ENCODE data around the gene PPFIA2.

PPFIA2 gene

DNA sequence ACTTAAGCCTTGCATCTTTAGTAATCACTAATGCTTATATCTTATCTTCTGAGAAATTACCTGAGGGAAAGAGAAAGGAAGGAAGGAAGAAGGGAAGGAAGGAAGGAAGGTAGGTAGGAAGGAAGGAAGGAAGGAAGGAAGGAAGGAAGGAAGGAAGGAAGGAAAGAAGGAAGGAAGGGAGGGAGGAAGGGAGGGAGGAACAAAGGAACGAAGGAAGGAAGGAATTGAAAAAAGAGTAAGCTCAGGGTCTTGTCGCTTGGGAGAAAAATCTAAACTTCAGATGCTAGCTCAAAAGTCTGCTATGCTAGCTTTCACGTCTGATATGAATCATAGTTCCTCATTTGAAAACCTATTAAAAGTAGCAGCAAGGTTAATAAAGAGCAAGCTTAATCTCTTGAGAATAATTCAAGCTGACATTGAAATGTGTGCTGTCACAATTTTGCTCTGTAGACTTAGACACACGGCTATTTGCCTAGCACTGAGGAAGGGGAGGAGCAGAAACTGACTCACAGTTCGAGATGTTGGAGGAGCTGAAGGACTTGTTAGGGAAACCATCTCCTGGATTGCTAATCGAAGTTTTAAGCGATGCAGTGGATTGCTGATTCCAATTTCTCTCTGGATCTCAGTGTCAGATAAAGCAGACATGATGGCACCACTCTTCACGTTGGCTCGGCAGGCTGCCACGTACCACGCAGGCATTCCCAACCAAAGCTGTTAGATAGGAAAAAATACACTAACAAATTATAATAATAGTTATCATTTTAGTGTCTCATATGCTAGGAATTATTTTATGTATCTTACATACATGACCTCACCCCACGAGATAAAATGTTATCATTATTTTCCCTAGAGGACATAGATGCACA is 464.6 kb downstream of the PPFIA2 start:
- H4K20me1 ChIP-seq (ENCODE audit: insufficient read depth) = no peaks in the 10 kb centered on the region

DNA sequence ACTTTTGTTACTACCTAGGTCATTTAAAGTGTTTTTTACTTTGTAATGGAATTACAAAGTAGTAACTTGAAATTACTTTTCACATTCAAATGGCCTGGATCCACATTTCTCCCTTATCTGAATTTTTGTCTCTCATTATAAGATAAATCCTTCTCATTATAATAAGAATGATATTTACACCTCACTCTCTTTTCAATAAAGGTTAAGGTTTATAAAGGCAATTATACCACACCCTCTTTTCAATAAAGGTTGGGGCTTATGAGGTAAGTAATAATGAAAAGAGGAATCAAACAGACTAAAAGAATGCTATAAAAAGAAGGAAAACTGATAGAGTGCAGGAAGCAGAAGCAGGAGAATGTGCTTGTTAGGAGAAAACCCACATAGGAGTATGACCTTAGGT is 470.5 kb downstream of the PPFIA2 start:
- TF ChIP-seq, protein P1, sequence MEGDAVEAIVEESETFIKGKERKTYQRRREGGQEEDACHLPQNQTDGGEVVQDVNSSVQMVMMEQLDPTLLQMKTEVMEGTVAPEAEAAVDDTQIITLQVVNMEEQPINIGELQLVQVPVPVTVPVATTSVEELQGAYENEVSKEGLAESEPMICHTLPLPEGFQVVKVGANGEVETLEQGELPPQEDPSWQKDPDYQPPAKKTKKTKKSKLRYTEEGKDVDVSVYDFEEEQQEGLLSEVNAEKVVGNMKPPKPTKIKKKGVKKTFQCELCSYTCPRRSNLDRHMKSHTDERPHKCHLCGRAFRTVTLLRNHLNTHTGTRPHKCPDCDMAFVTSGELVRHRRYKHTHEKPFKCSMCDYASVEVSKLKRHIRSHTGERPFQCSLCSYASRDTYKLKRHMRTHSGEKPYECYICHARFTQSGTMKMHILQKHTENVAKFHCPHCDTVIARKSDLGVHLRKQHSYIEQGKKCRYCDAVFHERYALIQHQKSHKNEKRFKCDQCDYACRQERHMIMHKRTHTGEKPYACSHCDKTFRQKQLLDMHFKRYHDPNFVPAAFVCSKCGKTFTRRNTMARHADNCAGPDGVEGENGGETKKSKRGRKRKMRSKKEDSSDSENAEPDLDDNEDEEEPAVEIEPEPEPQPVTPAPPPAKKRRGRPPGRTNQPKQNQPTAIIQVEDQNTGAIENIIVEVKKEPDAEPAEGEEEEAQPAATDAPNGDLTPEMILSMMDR (conservative IDR thresholded peaks at IDR 0.05; ENCODE audit: low read depth, low read length) = no peak

More for the DNA sequence above, 464.6 kb downstream of the PPFIA2 start:
- Histone ChIP-seq H3K36me3 (ENCODE audit: insufficient read depth) (no peaks in the 10 kb centered on the region), H3K9ac (no peak overlapping the region), H3K27ac (no peak overlapping the region), H3K4me2 (no peak overlapping the region), H3K4me3 (IDR thresholded peaks at IDR 0.05; ENCODE audit: insufficient read depth, low read depth, low read length) (no peak overlapping the region), H3K4me1 (ENCODE audit: low read depth, poor library complexity, severe bottlenecking) (no peaks in the 10 kb centered on the region), H3K79me2 (ENCODE audit: insufficient read depth, low read depth) (no peaks in the 10 kb centered on the region), H2AFZ (ENCODE audit: low read depth) (no peak overlapping the region), H3K27me3 (ENCODE audit: insufficient read depth, low read depth) (no peaks in the 10 kb centered on the region)
- TF ChIP-seq, protein P1 (conservative IDR thresholded peaks at IDR 0.05; ENCODE audit: low read depth, low read length) = no peak

DNA sequence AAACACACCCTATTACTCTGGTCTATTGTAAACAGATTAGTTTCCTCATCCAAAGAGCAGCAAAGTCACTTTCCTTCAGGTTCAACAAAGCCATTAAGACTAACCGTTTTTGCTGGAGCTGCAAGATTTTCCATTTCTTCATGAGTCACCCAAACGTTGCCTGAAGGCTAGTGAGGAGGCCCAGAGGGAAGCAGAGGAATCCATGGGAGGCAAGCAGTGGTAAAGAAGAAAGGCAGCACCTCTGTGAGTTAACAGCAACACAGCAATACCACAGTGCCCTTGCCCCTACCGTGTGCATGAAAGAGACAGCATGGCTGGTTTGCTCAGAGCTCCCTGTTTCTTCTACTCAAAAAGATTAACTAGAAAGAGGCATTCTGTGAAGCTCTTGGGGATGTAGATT is 475.0 kb downstream of the PPFIA2 start:
- H4K20me1 ChIP-seq (ENCODE audit: insufficient read depth) = no peaks in the 10 kb centered on the region
- TF ChIP-seq, protein P1 (conservative IDR thresholded peaks at IDR 0.05; ENCODE audit: low read depth, low read length) = no peak
- no peak overlapping the region for H3K27ac ChIP-seq
- no peaks in the 10 kb centered on the region for H3K4me1 ChIP-seq (ENCODE audit: low read depth, poor library complexity, severe bottlenecking)
- no peak overlapping the region for H3K9ac ChIP-seq
- no peaks in the 10 kb centered on the region for H3K27me3 ChIP-seq (ENCODE audit: insufficient read depth, low read depth)
- no peak overlapping the region for H2AFZ ChIP-seq (ENCODE audit: low read depth)
- H3K79me2 ChIP-seq (ENCODE audit: insufficient read depth, low read depth) = no peaks in the 10 kb centered on the region
- no peaks in the 10 kb centered on the region for H3K36me3 ChIP-seq (ENCODE audit: insufficient read depth)
- H3K4me2 ChIP-seq = no peak overlapping the region
- no peak overlapping the region for H3K4me3 ChIP-seq (IDR thresholded peaks at IDR 0.05; ENCODE audit: insufficient read depth, low read depth, low read length)

More for the DNA sequence above, 470.5 kb downstream of the PPFIA2 start:
- no peaks in the 10 kb centered on the region for H3K36me3 ChIP-seq (ENCODE audit: insufficient read depth)
- no peak overlapping the region for H3K27ac ChIP-seq
- H2AFZ ChIP-seq (ENCODE audit: low read depth) = no peak overlapping the region
- H3K4me2 ChIP-seq = no peak overlapping the region
- H3K4me3 ChIP-seq (IDR thresholded peaks at IDR 0.05; ENCODE audit: insufficient read depth, low read depth, low read length) = no peak overlapping the region
- H3K4me1 ChIP-seq (ENCODE audit: low read depth, poor library complexity, severe bottlenecking) = no peaks in the 10 kb centered on the region
- no peaks in the 10 kb centered on the region for H3K27me3 ChIP-seq (ENCODE audit: insufficient read depth, low read depth)
- no peaks in the 10 kb centered on the region for H4K20me1 ChIP-seq (ENCODE audit: insufficient read depth)
- H3K9ac ChIP-seq = no peak overlapping the region
- H3K79me2 ChIP-seq (ENCODE audit: insufficient read depth, low read depth) = no peaks in the 10 kb centered on the region

DNA sequence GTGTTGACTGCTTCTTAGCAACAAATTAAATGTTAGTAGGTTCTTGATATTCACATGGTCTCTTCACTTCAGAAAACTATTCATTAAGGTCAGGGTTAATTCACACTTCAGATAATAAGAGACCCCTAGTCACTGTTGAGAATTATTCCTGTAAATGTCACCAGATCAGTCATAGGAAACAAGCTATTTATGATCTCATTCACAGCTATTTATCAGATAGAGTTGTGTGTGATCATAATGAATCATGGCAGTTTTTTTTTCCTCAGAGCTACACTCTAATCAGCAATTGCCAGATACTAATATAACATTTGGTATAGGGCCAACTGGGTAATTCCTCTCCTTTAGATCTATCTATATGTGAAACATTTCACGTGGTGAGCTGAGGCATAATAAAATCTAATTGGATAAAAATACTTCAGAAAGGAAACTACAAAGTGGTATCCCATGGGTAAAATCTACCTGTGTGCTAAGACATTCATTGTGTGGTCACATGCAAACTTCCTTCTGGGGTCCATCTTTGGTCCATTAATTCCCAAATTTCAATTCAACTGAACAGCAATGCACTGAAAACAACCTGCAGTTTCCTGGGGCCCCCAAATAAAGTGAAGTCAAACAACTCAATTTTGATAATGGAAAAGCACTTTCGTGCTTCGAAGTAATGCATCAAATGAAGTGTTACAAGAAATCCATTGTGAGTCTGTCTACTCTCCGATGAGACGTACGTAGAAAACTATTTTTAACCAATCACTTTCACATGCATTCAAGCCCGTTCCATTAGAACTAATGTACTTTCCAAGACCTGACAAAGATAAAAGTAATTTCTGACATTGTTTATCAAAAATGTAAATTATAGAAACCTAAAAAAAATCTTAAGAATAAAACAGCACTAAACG is 484.3 kb downstream of the PPFIA2 start:
- TF ChIP-seq, protein P1 (conservative IDR thresholded peaks at IDR 0.05; ENCODE audit: low read depth, low read length) = no peak
- Histone ChIP-seq H3K9ac (no peak overlapping the region), H3K4me2 (no peak overlapping the region), H3K79me2 (ENCODE audit: insufficient read depth, low read depth) (no peaks in the 10 kb centered on the region), H3K27ac (no peak overlapping the region), H3K4me3 (IDR thresholded peaks at IDR 0.05; ENCODE audit: insufficient read depth, low read depth, low read length) (no peak overlapping the region), H3K27me3 (ENCODE audit: insufficient read depth, low read depth) (no peaks in the 10 kb centered on the region), H3K36me3 (ENCODE audit: insufficient read depth) (no peaks in the 10 kb centered on the region), H2AFZ (ENCODE audit: low read depth) (no peak overlapping the region), H3K4me1 (ENCODE audit: low read depth, poor library complexity, severe bottlenecking) (no peaks in the 10 kb centered on the region), H4K20me1 (ENCODE audit: insufficient read depth) (no peaks in the 10 kb centered on the region)
